ENCODE data around the gene CCDC187. TPM values are rescaled to one million over a fixed set of nuclear protein-coding genes. Genes with fewer than 3 reads are reported as not detected.

The CCDC187 gene
- total RNA-seq, 4 donors from 2014 or later, result 0.40 to 1.1 (median 0.41) TPM; not detected in 1

- intact Hi-C loops (cut with DNase I; ENCODE audit: low total_unique reads), result no loop called here
- H3K9me3 ChIP-seq, result no peaks in the 10 kb centered on the region
- H3K4me1 ChIP-seq, result no peaks in the 10 kb centered on the region
- TF ChIP-seq CTCF (IDR thresholded peaks at IDR 0.05) (no peak), POLR2A (IDR thresholded peaks at IDR 0.05) (no peak), POLR2AphosphoS5 (IDR thresholded peaks at IDR 0.05) (no peak), EP300 (IDR thresholded peaks at IDR 0.05; ENCODE audit: low read depth) (no peak)
- DNase-seq, result no peak
- peaks cover 0 to 17% (median 7%) of the 10 kb centered on the region in 4 donors for H3K36me3 ChIP-seq
- in situ Hi-C loops (cut with MboI; ENCODE audit: low pct_ligation_motif_present in 1 of 4, low pct_unique_long_range_greater_than_20kb in 1 of 4, low sequenced_read_pairs in 3 of 4), result no loop called here
- whole genome bisulfite sequencing, 2 donors (ENCODE audit: low coverage in 1 of 2), result 93% methylated on average over 37 of the region's 37 CpGs; no CpG with 5 or more reads in 1 of the 2 donors
- H3K4me3 ChIP-seq, result no peak overlapping the region
- no peaks in the 10 kb centered on the region for H3K27me3 ChIP-seq
- H3K27ac ChIP-seq, result no peak overlapping the region
Observed at GRCh38 chr9:136216541-136217244, 87.2 kb downstream of the CCDC187 start.

- WGBS, 2 donors (ENCODE audit: low coverage in 1 of 2), result 98 to 100% methylated on average over 2 to 9 of the region's 9 CpGs
- H3K4me1 ChIP-seq, result no peaks in the 10 kb centered on the region
- in situ Hi-C loops (cut with MboI; ENCODE audit: low pct_ligation_motif_present in 1 of 4, low pct_unique_long_range_greater_than_20kb in 1 of 4, low sequenced_read_pairs in 3 of 4) (no loop called here), intact Hi-C loops (cut with DNase I; ENCODE audit: low total_unique reads) (no loop called here)
- peaks cover 0 to 24% (median 7%) of the 10 kb centered on the region in 4 donors for H3K36me3 ChIP-seq
- no peak overlapping the region for H3K27ac ChIP-seq
- TF ChIP-seq CTCF (IDR thresholded peaks at IDR 0.05) (no peak), POLR2A (IDR thresholded peaks at IDR 0.05) (no peak), EP300 (IDR thresholded peaks at IDR 0.05; ENCODE audit: low read depth) (no peak), POLR2AphosphoS5 (IDR thresholded peaks at IDR 0.05) (no peak)
- no peaks in the 10 kb centered on the region for H3K27me3 ChIP-seq
- no peak overlapping the region for H3K4me3 ChIP-seq
- no peak for DNase-seq
- H3K9me3 ChIP-seq, result no peaks in the 10 kb centered on the region
Observed at GRCh38 chr9:136213733-136214132, 90.2 kb downstream of the CCDC187 start.

- intact Hi-C loops (cut with DNase I; ENCODE audit: low total_unique reads) (no loop called here), in situ Hi-C loops (cut with MboI; ENCODE audit: low pct_ligation_motif_present in 1 of 4, low pct_unique_long_range_greater_than_20kb in 1 of 4, low sequenced_read_pairs in 3 of 4) (no loop called here)
- Histone ChIP-seq H3K4me1 (no peaks in the 10 kb centered on the region), H3K9me3 (no peaks in the 10 kb centered on the region), H3K36me3 (peaks cover 0 to 24% (median 5%) of the 10 kb centered on the region in 4 donors), H3K27ac (no peak overlapping the region), H3K4me3 (no peak overlapping the region), H3K27me3 (no peaks in the 10 kb centered on the region)
- TF ChIP-seq EP300 (IDR thresholded peaks at IDR 0.05; ENCODE audit: low read depth), result no peak
- no peak for TF ChIP-seq POLR2A (IDR thresholded peaks at IDR 0.05)
- TF ChIP-seq POLR2AphosphoS5 (IDR thresholded peaks at IDR 0.05), result no peak
- no peak for TF ChIP-seq CTCF (IDR thresholded peaks at IDR 0.05)
- WGBS, 2 donors (ENCODE audit: low coverage in 1 of 2), result 89 to 93% methylated on average over 20 to 28 of the region's 28 CpGs
- DNase-seq, result no peak
Observed at GRCh38 chr9:136212345-136212950, 91.4 kb downstream of the CCDC187 start.

GRCh38 chr9:136211441-136212344 is 92.2 kb downstream of the CCDC187 start:
- intact Hi-C loops (cut with DNase I; ENCODE audit: low total_unique reads), result no loop called here
- H3K9me3 ChIP-seq, result no peaks in the 10 kb centered on the region
- DNase-seq, result no peak
- no peaks in the 10 kb centered on the region for H3K4me1 ChIP-seq
- 90 to 93% methylated on average over 8 to 30 of the region's 35 CpGs for WGBS, 2 donors (ENCODE audit: low coverage in 1 of 2)
- no peaks in the 10 kb centered on the region for H3K27me3 ChIP-seq
- peaks cover 0 to 24% (median 5%) of the 10 kb centered on the region in 4 donors for H3K36me3 ChIP-seq
- no peak overlapping the region for H3K4me3 ChIP-seq
- in situ Hi-C loops (cut with MboI; ENCODE audit: low pct_ligation_motif_present in 1 of 4, low pct_unique_long_range_greater_than_20kb in 1 of 4, low sequenced_read_pairs in 3 of 4), result no loop called here
- no peak overlapping the region for H3K27ac ChIP-seq
- TF ChIP-seq CTCF (IDR thresholded peaks at IDR 0.05), result no peak
- TF ChIP-seq POLR2A (IDR thresholded peaks at IDR 0.05), result no peak
- no peak for TF ChIP-seq EP300 (IDR thresholded peaks at IDR 0.05; ENCODE audit: low read depth)
- no peak for TF ChIP-seq POLR2AphosphoS5 (IDR thresholded peaks at IDR 0.05)

Measured in transverse colon (tissue), 4 donors.